KOPT-K1 (cell line): ENCODE data around the gene TEX28.
"Not testable (repeated sequence)": the region's sequence is repeated elsewhere in the genome, so short reads cannot be mapped to it uniquely, and the experiment has no call there.

Experiments used
- H3K27ac ChIP-seq: fragments of 200-600 bp; sonication (generic); 2 replicates; pipeline ENCODE4 v1.5.1; 2016; ENCODE audit warnings: antibody characterized with exemption, mild to moderate bottlenecking, low read depth, low read length; ENCODE audit not compliant: poor library complexity, severe bottlenecking
- H3K36me3 ChIP-seq: fragments of 200-600 bp; sonication (generic); 2 replicates; pipeline ENCODE4 v1.5.1; 2017; ENCODE audit warnings: antibody characterized with exemption, mild to moderate bottlenecking, low read length, moderate library complexity; ENCODE audit not compliant: insufficient read depth
- H3K9me3 ChIP-seq: fragments of 200-600 bp; sonication (generic); 2 replicates; pipeline ENCODE4 v1.5.1; 2017; ENCODE audit warnings: antibody characterized with exemption, low read length, mild to moderate bottlenecking; ENCODE audit not compliant: insufficient read depth, poor library complexity, severe bottlenecking

Gene TEX28

DNA sequence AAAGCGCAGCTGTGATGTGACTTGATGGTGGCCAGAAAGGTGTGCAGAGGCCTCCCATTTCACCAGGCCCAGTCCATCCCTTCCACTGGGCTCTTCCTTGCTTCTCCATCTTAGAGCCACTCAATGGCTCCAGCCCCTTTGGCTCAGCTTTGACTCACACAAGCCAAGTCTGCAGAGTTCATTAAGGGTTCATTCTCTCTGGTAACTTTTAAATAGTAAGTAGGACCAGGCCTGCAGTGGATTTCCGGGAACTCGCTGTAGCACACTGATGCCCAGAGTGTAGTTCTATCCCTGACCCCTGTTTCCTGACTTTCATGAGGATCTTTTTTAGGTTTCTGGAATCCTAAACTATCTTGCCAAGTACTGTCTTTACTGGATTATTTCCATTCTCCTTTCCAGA is 63.5 kb downstream of the TEX28 start:
- not testable (repeated sequence) for H3K9me3 ChIP-seq, H3K27ac ChIP-seq, H3K36me3 ChIP-seq

DNA sequence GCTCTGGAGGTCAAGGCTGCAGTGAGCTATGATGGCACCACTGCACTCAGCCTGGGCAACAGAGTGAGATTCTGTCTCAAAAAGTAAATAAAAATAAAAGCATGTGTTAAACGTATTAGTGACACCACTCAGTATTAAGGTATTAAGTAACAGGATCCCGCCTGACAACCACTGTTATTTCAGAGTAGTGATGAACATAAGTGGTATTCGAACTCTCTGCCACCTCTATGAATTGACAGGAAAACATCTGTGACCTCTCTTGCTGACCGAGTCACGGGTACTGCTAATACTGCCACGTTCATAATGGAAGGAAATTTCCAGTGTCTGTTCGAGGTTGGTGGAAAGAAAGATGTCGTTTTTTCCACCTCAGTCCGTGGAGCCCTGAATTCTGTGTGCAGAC is 68.2 kb downstream of the TEX28 start:
- H3K36me3 ChIP-seq, H3K9me3 ChIP-seq, H3K27ac ChIP-seq: not testable (repeated sequence)

DNA sequence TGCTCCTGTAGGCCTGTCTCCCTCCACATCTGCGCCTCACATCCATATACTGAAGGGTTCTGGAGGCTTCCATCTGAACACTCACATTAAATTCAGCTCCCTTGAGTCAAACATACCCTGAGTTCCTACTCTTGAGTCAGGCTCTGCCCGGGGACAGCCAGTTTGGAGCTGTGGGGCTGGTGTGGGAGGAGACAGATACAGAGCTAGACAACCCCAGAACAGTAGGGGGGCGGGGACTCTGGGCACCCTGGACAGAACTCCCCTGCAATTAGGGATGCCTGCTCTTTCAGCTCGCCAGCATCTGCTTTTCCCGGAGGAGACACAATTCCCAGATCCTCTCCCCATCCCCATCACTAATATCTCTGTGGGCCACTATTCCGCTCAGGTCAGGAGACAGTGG is 69.6 kb downstream of the TEX28 start:
- H3K9me3 ChIP-seq, H3K27ac ChIP-seq, H3K36me3 ChIP-seq: not testable (repeated sequence)
